ENCODE data around the gene SAXO1. TPM values are rescaled to one million over a fixed set of nuclear protein-coding genes. Genes with fewer than 3 reads are reported as not detected.

The SAXO1 gene
- total RNA-seq, 2 donors from 2014 or later: 0.05 TPM; not detected in 1

- DNase-seq (ENCODE audit: low spot score in 2 of 2) (no peak), ATAC-seq (no peak)
- H3K36me3 Mint-ChIP-seq: no peaks in the 10 kb centered on the region
- H3K27ac Mint-ChIP-seq: no peak overlapping the region
- no peaks in the 10 kb centered on the region for H3K9me3 Mint-ChIP-seq
Observed at GRCh38 chr9:18887546-18887945, 145.5 kb downstream of the SAXO1 start.

- ATAC-seq (no peak), DNase-seq (ENCODE audit: low spot score in 2 of 2) (no peak)
- Mint-ChIP-seq H3K27ac (no peak overlapping the region), H3K36me3 (peaks cover 0 to 7% of the 10 kb centered on the region in 2 donors), H3K9me3 (peaks cover 3 to 4% of the 10 kb centered on the region in 2 donors)
Observed at GRCh38 chr9:18881758-18882157, 151.3 kb downstream of the SAXO1 start.

- Mint-ChIP-seq H3K27ac (no peak overlapping the region), H3K36me3 (peaks cover 0 to 10% of the 10 kb centered on the region in 2 donors), H3K9me3 (peaks cover 3 to 11% of the 10 kb centered on the region in 2 donors)
- DNase-seq (ENCODE audit: low spot score in 2 of 2): no peak
- ATAC-seq: no peak
Observed at GRCh38 chr9:18877984-18878383, 155.0 kb downstream of the SAXO1 start.

Other genes starting within 250 kb of the SAXO1 start
- gene RRAGA, start 16.2 kb upstream of the SAXO1 start, total RNA-seq: 10 to 100 TPM; 20.5 to 52.8 TPM
- gene HAUS6, start 69.7 kb upstream of the SAXO1 start, total RNA-seq: 10 to 100 TPM; 35.3 to 37.5 TPM
- 100 to 1,000 TPM in 1 of 2 donors, 10 to 100 TPM in 1; 44.0 to 176 TPM for gene PLIN2, start 94.3 kb upstream of the SAXO1 start, total RNA-seq
- 10 to 100 TPM in 1 of 2 donors, 1 to 10 TPM in 1; 6.5 to 20.1 TPM for gene DENND4C, start 197.5 kb upstream of the SAXO1 start, total RNA-seq